ENCODE results near the gene TRNP1.
"Not testable (repeated sequence)": the region's sequence is repeated elsewhere in the genome, so short reads cannot be mapped to it uniquely, and the experiment has no call there.

The TRNP1 gene

GRCh38 chr1:26993237-26994019, at the start of gene TRNP1:
TSS of gene TRNP1 (plus strand) at chr1:26993692. CDS start at chr1:26993787, 95 bp downstream.
- TF ChIP-seq CTCF (IDR thresholded peaks at IDR 0.05; ENCODE audit: borderline replicate concordance, insufficient read depth, low read depth, low read length) = no peak
- peak within 1 kb of the TSS; percentile 36 for H3K4me3 ChIP-seq (ENCODE audit: low read depth, low read length)

DNA sequence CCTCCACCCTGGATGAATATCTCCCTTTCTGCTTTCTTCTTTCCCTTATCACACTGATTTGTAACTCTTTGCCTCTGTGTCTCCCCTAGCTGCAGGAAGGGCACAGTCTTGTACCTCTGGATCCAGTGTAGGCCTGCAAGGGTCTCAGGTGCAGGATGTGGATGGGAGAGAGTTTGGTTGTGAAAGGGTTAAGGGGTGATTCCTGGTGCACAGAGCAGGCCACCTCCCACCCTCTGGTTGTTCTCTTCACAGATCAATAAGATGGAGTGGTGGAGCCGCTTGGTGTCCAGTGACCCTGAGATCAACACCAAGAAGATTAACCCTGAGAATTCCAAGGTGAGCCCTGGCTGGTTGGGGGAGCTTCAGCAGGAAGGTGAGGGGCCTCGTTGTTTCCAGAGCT, 48.4 kb upstream of the TRNP1 start:
- H3K4me3 ChIP-seq (ENCODE audit: low read depth, low read length) = no peak overlapping the region
- no peak for TF ChIP-seq CTCF (IDR thresholded peaks at IDR 0.05; ENCODE audit: borderline replicate concordance, insufficient read depth, low read depth, low read length)

GRCh38 chr1:26945728-26946127, 47.8 kb upstream of the TRNP1 start:
- H3K4me3 ChIP-seq (ENCODE audit: low read depth, low read length) = no peak overlapping the region

GRCh38 chr1:26946270-26946669, 47.2 kb upstream of the TRNP1 start:
- no peak for TF ChIP-seq CTCF (IDR thresholded peaks at IDR 0.05; ENCODE audit: borderline replicate concordance, insufficient read depth, low read depth, low read length)
- H3K4me3 ChIP-seq (ENCODE audit: low read depth, low read length) = no peak overlapping the region

More at GRCh38 chr1:26945728-26946127, 47.8 kb upstream of the TRNP1 start:
- no peak for TF ChIP-seq CTCF (IDR thresholded peaks at IDR 0.05; ENCODE audit: borderline replicate concordance, insufficient read depth, low read depth, low read length)

GRCh38 chr1:26948725-26949057, 44.8 kb upstream of the TRNP1 start:
- not testable (repeated sequence) for H3K4me3 ChIP-seq (ENCODE audit: low read depth, low read length)

- no peak for TF ChIP-seq CTCF (IDR thresholded peaks at IDR 0.05; ENCODE audit: borderline replicate concordance, insufficient read depth, low read depth, low read length)
- H3K4me3 ChIP-seq (ENCODE audit: low read depth, low read length) = no peak overlapping the region
These were observed 44.1 kb upstream of the TRNP1 start for GRCh38 chr1:26949266-26949925.

DNA sequence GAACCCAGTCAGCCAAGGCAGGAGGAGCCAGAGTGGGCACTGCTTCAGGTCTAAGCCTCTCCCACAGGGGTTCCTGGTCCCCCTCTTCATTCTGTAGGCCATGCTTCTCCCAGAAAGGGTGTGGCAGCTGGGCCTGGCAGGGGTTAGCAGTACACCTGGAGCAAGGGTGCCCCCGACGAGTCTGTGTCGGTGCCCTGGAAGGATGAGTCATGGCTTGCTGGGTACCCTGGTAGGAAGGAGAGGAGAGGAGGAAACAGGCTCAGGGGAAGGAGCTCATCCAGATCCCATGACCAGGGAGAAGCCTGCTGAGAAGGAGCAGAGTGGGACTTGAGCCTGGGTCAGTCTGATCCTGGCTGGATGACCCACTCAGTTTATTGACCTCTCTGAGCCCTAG, 43.6 kb upstream of the TRNP1 start:
- TF ChIP-seq CTCF (IDR thresholded peaks at IDR 0.05; ENCODE audit: borderline replicate concordance, insufficient read depth, low read depth, low read length) = no peak
- no peak overlapping the region for H3K4me3 ChIP-seq (ENCODE audit: low read depth, low read length)
